GM12878 (cell line): ENCODE measurements around the gene RPL10. TPM values are rescaled to one million over a fixed set of nuclear protein-coding genes. Genes with fewer than 3 reads are reported as not detected.

Experiments used
- CTCF ChIP-seq, 3 experiments: IDR thresholded peaks in 2 of 3; conservative IDR thresholded peaks in 1 of 3; 2 replicates each; pipeline ENCODE4 v1.5.1; 2011; ENCODE audit warnings: low read depth in 3 of 3, low read length in 3 of 3, mild to moderate bottlenecking in 3 of 3, control low read depth in 2 of 3, moderate library complexity in 2 of 3, inconsistent platforms in 1 of 3, mixed read lengths in 1 of 3; ENCODE audit not compliant: control insufficient read depth in 2 of 3, insufficient read depth in 1 of 3; ENCODE audit errors: extremely low read depth in 1 of 3
- HCFC1 ChIP-seq: fragments of 150-350 bp; IDR thresholded peaks from 2 replicates; pipeline ENCODE4 v1.6.1; 2014; ENCODE audit warnings: low read length
- IKZF1 ChIP-seq: fragments of 450-650 bp; conservative IDR thresholded peaks from 2 replicates; pipeline ENCODE4 v1.6.1; 2017; ENCODE audit warnings: antibody characterized with exemption, mild to moderate bottlenecking
- PAX8 ChIP-seq: fragments of 450-650 bp; IDR thresholded peaks from 2 replicates; pipeline ENCODE4 v1.6.1; 2017; ENCODE audit warnings: mild to moderate bottlenecking, moderate library complexity
- PBX3 ChIP-seq: IDR thresholded peaks from 2 replicates; pipeline ENCODE4 v1.6.1; 2011; ENCODE audit warnings: mild to moderate bottlenecking, low read depth, low read length, moderate library complexity; ENCODE audit not compliant: insufficient replicate concordance
- SP1 ChIP-seq: IDR thresholded peaks from one replicate; pipeline ENCODE4 v1.6.1; 2011; ENCODE audit warnings: low read depth, low read length
- polyA plus RNA-seq, 11 experiments: library from polyadenylated mRNA; depleted of rRNA in 4 of 11; unstranded in 6 of 11; stranded (reverse) in 5 of 11; fragments of >200 nt; fragmentation: Nextera tagmentation in 4 of 11; fragmentation: Illumina TruSeq in 1 of 11; extraction: Ambion mirVana in 4 of 11; extraction: Trizol in 1 of 11; gene quantifications; 1 replicate in 1 of 11; 2 replicates in 10 of 11; pipeline versions ENCODE4 v1.2.1 to v1.2.3, GENCODE V29; 2011 to 2016; ENCODE audit warnings: inconsistent platforms in 2 of 11, missing spikeins in 2 of 11, low read depth in 1 of 11
- total RNA-seq, 4 experiments: library from RNA; depleted of rRNA in 3 of 4; stranded (reverse); fragments of >200 nt in 3 of 4; fragmentation: Illumina TruSeq in 1 of 4; extraction: Trizol in 1 of 4; gene quantifications; 2 replicates each; pipeline versions ENCODE4 v1.2.1 to v1.2.3, GENCODE V29; 2013 to 2021
- TF ChIP-seq, protein P1 (sequence below): fragments of 450-650 bp; IDR thresholded peaks from 2 replicates; pipeline ENCODE4 v1.6.1; 2017; ENCODE audit warnings: mild to moderate bottlenecking
- TF ChIP-seq, protein P2 (sequence below): IDR thresholded peaks from 2 replicates; pipeline ENCODE4 v1.6.1; 2012; ENCODE audit warnings: improper control_type of control experiment, low read depth, low read length; ENCODE audit not compliant: insufficient replicate concordance
- TF ChIP-seq, protein P3 (sequence below): fragments of 450-650 bp; formaldehyde crosslinking; IDR thresholded peaks from 2 replicates; pipeline ENCODE4 v1.4.0; 2022; ENCODE audit warnings: mild to moderate bottlenecking, moderate library complexity
- TF ChIP-seq, protein P4 (sequence below): fragments of 450-650 bp; IDR thresholded peaks from 2 replicates; pipeline ENCODE4 v1.6.1; 2018; ENCODE audit warnings: mild to moderate bottlenecking, low read depth, moderate library complexity; ENCODE audit not compliant: partially characterized antibody

Gene RPL10
- total and polyA plus RNA-seq, 10 of the 15 experiments (the other 5 are each of a cell fraction or from before 2014, with no cell fraction given): 1,938 to 7,222 (median 4,494) TPM

GRCh38 chrX:154398668-154399526 is 720 bp downstream of the RPL10 start (continued):
- TF ChIP-seq, protein P1, sequence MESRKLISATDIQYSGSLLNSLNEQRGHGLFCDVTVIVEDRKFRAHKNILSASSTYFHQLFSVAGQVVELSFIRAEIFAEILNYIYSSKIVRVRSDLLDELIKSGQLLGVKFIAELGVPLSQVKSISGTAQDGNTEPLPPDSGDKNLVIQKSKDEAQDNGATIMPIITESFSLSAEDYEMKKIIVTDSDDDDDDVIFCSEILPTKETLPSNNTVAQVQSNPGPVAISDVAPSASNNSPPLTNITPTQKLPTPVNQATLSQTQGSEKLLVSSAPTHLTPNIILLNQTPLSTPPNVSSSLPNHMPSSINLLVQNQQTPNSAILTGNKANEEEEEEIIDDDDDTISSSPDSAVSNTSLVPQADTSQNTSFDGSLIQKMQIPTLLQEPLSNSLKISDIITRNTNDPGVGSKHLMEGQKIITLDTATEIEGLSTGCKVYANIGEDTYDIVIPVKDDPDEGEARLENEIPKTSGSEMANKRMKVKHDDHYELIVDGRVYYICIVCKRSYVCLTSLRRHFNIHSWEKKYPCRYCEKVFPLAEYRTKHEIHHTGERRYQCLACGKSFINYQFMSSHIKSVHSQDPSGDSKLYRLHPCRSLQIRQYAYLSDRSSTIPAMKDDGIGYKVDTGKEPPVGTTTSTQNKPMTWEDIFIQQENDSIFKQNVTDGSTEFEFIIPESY: no peak
- TF ChIP-seq PBX3 (no peak), IKZF1 (no peak), PAX8 (no peak), SP1 (no peak), HCFC1 (no peak), CTCF (IDR thresholded peaks at IDR 0.05 in 2 of 3, conservative IDR thresholded peaks at IDR 0.05 in 1 of 3; ENCODE audit: control insufficient read depth in 2 of 3, extremely low read depth in 1 of 3, insufficient read depth in 1 of 3, low read depth in 3 of 3, low read length in 3 of 3) (peak; percentile 71 to 78 (median 73))
- TF ChIP-seq, protein P2, sequence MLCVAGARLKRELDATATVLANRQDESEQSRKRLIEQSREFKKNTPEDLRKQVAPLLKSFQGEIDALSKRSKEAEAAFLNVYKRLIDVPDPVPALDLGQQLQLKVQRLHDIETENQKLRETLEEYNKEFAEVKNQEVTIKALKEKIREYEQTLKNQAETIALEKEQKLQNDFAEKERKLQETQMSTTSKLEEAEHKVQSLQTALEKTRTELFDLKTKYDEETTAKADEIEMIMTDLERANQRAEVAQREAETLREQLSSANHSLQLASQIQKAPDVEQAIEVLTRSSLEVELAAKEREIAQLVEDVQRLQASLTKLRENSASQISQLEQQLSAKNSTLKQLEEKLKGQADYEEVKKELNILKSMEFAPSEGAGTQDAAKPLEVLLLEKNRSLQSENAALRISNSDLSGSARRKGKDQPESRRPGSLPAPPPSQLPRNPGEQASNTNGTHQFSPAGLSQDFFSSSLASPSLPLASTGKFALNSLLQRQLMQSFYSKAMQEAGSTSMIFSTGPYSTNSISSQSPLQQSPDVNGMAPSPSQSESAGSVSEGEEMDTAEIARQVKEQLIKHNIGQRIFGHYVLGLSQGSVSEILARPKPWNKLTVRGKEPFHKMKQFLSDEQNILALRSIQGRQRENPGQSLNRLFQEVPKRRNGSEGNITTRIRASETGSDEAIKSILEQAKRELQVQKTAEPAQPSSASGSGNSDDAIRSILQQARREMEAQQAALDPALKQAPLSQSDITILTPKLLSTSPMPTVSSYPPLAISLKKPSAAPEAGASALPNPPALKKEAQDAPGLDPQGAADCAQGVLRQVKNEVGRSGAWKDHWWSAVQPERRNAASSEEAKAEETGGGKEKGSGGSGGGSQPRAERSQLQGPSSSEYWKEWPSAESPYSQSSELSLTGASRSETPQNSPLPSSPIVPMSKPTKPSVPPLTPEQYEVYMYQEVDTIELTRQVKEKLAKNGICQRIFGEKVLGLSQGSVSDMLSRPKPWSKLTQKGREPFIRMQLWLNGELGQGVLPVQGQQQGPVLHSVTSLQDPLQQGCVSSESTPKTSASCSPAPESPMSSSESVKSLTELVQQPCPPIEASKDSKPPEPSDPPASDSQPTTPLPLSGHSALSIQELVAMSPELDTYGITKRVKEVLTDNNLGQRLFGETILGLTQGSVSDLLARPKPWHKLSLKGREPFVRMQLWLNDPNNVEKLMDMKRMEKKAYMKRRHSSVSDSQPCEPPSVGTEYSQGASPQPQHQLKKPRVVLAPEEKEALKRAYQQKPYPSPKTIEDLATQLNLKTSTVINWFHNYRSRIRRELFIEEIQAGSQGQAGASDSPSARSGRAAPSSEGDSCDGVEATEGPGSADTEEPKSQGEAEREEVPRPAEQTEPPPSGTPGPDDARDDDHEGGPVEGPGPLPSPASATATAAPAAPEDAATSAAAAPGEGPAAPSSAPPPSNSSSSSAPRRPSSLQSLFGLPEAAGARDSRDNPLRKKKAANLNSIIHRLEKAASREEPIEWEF: no peak
- TF ChIP-seq, protein P3, sequence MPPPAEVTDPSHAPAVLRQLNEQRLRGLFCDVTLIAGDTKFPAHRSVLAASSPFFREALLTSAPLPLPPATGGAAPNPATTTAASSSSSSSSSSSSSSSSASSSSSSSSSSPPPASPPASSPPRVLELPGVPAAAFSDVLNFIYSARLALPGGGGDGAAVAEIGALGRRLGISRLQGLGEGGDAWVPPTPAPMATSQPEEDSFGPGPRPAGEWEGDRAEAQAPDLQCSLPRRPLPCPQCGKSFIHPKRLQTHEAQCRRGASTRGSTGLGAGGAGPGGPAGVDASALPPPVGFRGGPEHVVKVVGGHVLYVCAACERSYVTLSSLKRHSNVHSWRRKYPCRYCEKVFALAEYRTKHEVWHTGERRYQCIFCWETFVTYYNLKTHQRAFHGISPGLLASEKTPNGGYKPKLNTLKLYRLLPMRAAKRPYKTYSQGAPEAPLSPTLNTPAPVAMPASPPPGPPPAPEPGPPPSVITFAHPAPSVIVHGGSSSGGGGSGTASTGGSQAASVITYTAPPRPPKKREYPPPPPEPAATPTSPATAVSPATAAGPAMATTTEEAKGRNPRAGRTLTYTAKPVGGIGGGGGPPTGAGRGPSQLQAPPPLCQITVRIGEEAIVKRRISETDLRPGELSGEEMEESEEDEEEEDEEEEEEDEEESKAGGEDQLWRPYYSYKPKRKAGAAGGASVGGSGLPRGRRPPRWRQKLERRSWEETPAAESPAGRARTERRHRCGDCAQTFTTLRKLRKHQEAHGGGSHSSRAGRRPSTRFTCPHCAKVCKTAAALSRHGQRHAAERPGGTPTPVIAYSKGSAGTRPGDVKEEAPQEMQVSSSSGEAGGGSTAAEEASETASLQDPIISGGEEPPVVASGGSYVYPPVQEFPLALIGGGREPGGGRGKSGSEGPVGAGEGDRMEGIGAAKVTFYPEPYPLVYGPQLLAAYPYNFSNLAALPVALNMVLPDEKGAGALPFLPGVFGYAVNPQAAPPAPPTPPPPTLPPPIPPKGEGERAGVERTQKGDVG (CRISPR knock-in tag): no peak
- TF ChIP-seq, protein P4, sequence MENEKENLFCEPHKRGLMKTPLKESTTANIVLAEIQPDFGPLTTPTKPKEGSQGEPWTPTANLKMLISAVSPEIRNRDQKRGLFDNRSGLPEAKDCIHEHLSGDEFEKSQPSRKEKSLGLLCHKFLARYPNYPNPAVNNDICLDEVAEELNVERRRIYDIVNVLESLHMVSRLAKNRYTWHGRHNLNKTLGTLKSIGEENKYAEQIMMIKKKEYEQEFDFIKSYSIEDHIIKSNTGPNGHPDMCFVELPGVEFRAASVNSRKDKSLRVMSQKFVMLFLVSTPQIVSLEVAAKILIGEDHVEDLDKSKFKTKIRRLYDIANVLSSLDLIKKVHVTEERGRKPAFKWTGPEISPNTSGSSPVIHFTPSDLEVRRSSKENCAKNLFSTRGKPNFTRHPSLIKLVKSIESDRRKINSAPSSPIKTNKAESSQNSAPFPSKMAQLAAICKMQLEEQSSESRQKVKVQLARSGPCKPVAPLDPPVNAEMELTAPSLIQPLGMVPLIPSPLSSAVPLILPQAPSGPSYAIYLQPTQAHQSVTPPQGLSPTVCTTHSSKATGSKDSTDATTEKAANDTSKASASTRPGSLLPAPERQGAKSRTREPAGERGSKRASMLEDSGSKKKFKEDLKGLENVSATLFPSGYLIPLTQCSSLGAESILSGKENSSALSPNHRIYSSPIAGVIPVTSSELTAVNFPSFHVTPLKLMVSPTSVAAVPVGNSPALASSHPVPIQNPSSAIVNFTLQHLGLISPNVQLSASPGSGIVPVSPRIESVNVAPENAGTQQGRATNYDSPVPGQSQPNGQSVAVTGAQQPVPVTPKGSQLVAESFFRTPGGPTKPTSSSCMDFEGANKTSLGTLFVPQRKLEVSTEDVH: no peak
